CD1c-positive myeloid dendritic cell (primary cell): Measurements from ENCODE around the gene DCDC1.
A peak's percentile ranks its signal among the peaks of the same experiment; 100 is the strongest.

Source experiments
- DNase-seq: peaks from one replicate; pipeline ENCODE4 v3.0.0-alpha.2; 2016; ENCODE audit errors: extremely low spot score

DCDC1 gene

DNA sequence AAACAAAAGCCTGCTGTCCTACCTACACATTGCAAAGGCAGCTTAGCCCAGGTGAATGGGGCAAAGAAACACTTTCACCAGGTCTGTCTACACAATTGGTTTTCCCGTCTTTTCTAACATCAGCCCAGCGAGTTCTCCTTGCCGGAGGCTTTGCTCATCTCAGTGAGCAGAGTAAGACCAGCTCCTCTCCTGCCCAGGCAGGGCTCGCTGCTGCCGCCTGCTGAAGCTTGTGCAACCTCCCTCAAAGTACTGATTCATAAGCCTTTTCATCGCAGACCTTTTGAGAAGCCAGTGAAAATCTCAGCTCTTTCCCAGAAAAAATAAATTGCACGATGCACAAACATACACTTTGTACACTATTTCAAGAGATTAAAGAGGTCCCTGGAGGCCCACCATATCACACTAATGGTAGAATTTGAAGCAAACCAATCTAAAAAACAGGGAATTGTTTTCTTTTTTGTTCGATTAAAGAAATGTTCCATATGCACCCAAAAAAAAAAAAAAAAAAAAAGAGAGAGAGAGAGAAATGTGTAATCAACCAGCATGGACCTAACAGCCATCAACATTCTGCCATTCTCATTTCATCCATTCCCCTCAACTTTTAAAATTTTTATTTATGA, 455.3 kb downstream of the DCDC1 start:
- peak; percentile 28 for DNase-seq

DNA sequence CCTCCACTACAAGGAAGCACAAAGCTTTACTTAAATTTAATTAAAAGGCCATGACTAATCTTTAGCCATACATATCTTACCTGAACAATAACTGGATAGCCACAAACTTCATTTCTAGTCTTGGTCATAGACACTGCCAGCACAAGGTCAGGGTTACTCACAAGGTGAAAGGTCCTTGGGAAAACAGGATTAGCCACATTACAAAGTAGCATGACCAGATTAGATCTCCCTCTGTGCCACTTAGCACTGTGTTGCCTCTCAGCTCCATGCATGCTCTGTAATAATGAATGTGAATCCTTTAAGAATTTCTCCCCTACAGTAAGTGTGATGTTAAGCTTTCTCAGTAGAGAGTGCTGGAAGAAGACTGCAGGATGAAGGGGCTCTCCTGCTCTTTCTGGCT, 458.3 kb downstream of the DCDC1 start:
- no peak for DNase-seq

DNA sequence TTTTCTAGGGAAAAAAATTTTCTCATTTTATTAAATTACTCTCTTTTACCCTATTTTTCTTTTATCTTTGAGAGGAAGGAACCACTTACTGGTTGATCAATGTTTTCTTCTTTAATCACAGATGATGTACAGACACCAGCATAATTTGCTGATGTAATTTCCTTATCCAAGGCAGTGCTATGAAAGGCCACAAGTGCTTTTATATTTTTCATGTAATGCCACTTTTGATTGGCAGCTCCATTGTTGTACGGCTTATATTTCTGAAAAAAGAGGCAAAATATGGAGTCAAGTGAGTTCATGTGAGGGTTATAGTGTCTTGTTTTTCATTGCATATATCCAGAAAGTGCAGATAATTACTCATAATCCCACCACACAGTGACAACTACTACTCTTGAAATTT, 460.7 kb downstream of the DCDC1 start:
- DNase-seq, result no peak

DNA sequence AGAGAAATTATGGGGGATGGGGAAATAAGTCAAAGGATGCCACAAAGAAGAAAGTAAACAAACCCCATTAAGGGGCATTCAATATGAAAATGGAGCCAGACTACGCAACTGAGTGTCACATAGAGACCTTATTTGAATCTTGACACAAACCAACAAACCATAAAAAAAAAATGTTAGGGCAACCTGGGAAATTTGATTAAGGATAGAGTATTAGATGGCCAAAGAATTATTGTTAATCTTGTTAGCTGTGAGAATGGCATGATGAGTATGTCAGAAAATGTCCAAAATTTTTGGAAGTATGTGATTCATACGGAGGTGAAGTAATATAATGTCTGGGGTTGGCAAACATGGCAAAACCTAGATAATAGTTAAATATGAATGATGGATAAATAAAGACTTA, 461.3 kb downstream of the DCDC1 start:
- no peak for DNase-seq

DNA sequence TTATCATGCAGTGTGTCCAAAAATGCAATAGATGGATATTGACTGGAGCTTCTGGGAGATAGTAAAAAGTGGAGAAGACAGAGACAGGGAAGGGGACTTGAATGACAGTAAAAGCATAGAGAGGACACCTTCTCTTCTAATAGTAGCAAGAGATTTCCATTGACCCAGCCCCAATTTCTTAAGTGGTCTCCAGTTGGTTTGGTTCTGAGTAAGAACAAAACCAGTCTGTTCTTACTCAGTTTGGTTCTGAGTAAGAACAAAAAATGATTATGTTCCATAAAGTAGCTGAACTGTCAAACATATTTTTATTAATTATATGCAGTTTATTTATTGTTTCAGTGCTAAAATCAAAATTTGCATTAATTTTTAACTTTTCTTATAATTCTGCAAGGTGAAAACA, 466.6 kb downstream of the DCDC1 start:
- no peak for DNase-seq

DNA sequence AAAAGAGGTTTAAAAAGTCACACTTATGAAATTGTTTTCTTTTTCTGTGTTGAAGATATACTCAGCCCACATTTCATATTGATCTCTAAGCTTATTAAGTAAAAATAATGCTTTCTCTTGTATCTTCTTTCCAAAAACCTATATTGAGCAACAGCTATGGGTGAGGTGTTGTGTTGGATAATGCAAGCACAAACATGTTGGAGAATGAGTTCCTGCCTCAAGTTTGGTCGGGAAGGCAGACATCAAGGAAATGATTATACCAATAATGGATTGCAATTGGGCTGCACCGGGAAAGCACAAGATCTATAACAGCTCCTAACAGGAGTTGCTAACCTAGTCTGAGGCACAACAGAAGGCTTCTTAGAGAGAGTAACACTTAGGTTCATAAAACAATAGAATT, 474.5 kb downstream of the DCDC1 start:
- no peak for DNase-seq

DNA sequence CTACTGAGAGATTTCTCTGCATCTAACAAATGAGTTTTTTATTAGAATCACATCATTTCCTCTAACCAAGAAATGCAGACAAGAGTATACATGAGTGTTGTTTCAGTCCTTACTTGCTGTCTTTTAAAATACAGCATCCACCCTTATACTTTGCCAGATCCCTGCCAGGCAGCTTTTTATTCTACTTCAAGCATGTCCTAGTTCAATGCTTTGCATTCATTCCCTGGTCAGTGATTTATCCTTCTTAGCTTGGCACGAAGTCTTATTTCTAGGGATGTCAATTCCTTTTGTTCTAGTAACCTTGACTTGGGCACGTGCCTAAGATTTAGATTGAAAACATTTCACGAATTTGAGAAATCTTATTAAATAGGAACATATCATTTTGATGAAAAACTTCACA, 476.2 kb downstream of the DCDC1 start:
- DNase-seq, result no peak

DNA sequence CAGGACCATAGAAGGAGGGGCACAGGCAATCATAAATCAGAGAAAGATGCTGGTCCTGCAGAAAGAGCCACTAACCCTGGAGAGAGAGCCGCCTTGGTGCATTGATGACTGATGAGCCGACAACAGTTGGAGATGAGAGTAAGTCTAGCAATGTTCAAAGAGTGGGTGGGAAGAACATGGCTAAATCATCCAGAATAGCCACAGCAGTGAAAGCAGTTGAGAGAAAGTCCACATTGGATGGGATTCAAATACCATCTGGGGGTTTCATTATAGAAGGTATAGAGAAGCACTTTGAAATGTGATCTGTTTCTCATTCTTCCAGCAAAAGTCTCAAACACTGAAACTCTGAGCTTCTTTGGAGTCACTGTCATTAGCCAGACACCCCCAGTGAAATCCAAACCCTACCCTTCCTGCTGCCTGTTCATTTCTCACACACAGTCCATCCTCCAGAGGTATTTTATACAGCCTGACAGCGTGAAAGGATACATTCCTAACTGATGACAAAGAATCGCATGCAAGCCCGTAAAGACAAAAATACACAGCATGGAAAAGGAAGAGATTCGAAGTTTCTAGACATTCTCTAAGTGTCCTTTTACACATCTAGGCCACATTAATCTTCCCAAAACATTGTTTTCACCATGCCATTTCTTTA, 480.3 kb downstream of the DCDC1 start:
- no peak for DNase-seq

DNA sequence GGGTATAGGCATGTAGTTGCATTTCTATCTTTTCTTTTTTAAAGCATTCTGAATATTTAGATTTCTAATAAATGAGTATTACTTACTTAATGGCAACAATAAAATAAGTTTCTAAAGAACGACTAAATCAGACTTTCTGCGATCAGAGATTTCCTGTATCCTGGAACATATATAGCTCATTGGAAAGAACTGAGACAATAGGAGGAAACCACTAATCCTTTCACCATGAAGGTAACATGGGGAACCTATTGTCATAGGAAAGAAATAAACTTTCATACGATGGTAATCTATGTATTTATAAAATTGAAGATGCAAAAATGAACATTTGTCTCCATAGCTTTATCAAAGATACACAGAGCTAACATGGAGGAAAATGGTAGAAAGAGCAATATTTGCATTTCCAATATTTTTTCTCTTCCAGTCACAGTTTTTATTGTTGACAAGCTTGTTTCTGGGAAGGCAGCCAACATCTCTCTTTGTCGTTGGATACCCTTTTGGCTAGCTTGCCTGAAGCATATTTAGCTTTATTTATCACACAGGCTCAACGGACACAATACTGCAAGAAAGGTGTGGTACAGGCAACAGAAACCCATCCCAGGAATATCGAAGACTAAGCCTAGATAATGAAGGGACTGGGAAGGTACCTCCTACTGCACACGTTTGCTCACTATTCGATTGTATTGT, 490.1 kb downstream of the DCDC1 start:
- DNase-seq, result no peak

DNA sequence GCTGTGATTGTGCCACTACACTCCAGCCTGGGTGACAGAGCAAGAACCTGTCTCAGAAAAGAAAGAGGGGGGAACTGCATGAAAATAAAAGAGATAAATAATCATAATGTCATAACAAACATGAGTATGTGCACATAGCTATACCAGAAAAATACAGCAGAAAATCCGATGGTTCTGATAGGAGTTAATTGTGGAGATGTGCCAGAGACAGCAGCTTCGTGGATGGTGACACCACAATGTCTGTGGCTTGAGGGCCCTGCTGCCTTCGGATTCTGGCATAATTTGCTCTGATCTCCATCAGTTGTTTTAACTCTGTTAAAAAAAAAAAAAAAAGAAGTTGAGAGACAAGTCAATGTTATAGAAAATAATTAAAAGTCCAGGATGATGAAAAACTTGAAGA, 491.1 kb downstream of the DCDC1 start:
- DNase-seq, result no peak

DNA sequence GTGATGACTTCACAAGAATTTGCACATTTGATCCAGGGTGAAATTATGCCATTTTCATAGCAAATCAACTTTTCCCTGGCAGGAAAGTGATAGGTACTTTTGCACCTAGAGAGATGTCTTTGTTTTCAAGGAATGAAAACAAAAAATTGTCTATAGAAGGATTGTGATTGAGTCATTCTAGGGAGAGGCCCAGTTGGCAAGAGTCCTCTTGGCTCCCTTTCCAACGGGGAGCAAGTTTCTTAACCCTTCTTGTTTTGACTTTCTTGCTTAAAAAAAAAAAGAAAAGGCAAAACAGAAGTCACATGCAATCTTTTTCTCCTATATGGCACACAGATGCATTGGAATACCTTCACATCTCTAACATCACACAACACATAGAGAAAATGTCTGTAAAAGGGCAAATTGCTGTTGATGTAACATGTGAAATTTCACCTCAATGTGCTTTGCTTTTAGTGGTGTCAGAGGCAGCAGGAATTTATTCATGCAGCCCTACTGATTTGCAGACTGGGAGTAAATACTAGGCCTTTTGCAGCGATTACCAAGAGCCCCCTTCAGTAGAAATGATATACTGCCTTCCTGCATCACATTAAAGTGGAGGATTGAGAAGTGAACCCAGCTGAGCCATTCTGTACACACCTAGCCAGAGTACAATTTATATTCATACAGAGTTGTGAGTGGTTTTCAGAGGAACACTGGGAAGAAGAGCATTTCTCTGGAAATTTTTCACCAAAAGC, 492.7 kb downstream of the DCDC1 start:
- DNase-seq, result no peak

DNA sequence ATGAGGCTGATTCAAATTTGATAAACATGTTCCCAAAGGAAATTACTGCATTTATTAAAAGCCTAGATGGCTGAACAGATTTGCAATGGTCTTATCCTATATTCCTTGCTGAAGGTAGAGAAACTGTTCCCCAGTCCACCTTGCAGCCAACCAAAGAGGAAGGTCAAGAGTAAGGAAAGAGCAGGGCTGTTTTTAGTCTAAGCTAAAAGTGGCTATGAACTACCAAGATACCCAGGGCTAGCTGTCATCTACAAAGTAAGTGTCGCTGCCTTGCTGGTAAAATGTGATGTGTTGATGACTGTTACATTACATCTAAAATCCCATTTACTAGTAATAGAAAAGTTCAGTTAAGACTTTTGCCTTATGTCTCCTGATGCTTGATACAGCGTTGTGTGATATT, 493.3 kb downstream of the DCDC1 start:
- no peak for DNase-seq

DNA sequence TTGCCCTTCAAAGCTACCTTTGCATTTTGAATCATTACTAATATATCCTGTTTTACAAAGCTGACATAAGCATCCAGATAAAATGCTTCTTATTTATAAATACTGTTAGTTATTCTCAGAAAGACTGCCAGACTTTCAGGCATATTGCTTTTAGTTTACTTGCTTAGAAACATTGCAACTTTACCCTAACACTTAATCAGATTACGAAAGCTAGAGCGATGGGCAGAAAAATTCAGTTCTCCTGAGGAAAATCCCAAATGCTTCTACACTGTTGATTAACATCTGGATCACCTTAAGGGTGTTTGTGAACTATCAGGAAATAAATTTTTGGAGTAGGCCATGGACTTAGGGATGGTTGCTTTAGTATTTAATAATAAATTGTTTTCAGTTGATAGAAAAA, 493.7 kb downstream of the DCDC1 start:
- no peak for DNase-seq

DNA sequence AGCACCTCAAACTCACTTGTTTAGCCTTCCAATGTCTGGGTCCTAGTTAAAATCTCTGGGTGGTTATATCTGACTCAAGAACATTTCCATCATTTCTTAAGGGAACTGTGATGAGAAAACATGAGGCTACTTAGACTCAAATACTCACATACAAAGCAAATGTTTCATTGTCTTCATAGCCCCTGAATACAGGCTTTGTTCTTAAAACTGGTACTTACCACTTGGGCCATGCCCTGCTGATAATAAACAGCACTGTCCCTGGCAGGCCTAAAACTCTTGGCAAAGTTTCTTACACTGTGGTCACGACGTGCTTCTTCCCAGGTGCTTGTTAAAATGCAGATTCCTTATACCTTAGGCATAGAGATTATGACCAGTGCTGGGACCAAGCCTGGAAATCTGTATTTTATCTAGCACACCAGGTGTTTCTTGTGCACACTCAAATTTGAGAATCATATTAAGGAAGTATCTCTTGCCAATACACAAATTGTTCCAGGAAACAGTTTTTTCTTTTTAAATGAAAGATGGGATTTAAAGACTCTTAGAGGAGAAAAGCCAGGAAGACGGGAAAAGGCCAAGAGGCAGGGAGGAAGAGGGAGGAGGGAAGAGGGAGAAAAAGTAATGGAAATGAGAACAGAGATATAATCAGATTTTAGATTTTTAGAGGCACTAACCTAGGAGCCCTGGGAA, 495.5 kb downstream of the DCDC1 start:
- no peak for DNase-seq

DNA sequence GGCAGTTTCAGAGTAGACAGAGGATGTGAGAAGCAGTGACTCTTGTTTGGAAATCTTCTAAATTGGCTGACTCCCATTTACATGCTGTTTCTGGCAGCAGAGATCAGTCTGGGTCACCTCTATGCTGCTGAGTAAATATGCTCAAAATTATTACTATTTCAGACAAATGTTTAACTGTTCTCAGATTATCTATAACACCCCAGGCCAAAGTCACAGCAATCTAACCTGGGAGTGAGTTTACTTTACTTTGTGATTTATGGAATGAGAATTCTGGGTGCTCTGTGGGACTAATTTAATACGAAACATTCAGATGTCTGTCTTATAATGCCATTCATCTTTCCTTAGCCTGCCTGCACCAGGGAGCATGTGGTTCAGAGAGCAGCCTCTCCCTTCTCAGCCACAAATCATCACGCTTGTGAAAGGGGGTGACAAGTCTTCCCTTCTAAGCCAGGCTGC, 500.9 kb downstream of the DCDC1 start:
- no peak for DNase-seq

DNA sequence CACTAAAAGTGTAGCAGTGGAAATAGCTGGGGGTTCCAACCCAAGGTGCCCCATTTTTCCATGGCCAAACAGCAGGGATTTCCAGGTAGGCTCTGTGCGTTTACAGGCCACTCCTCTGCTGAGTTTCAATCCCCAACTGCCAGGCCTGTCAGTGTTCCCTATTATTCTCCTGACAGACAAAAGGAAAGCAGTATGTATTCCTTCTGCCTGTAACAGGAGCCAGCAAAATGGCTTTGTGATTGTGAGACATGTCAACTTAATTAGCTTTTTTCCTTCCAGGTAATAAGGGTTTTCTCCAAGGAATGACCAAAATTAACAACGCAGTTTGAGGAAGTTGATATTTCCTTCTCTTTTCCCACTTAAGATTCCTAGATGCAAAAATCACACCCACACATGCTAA, 506.3 kb downstream of the DCDC1 start:
- DNase-seq, result no peak

DNA sequence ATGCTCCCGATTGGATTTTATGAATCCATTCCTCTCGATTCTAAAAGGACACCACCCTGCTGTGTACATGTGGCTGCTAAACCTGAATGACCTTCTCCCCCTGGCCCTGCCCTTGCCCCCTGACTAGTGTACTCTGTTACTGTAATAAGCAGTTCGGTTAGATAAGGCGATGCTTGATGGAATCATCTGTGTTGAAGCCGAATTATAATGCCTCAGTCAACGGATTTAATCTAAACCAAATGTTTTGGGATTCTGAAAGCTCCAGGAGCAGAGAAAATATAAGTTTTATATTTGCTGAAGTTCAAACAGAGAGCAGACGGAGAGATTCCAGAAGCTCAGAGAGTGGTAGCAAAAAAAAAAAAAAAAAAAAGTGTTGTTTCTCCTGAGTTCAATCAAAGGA, 508.0 kb downstream of the DCDC1 start:
- no peak for DNase-seq

DNA sequence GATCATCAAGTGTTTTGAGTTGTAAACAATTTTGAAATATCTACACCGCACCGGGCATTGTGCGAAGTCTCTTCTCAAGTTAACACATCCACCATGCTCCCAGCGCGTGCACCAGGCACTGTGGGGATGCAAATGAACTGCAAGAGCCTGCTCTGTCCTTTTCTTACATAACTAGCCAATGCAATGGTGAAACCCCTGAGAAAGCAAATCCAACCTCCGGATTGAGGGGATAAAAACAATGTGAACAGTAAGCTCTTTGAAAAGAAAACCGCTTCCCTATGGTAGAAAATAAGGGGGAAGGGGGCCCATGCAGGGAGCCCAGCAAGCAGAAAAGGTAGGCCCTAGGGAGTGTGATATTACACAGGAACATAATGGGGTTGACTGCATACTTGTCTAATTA, 508.5 kb downstream of the DCDC1 start:
- DNase-seq, result no peak

DNA sequence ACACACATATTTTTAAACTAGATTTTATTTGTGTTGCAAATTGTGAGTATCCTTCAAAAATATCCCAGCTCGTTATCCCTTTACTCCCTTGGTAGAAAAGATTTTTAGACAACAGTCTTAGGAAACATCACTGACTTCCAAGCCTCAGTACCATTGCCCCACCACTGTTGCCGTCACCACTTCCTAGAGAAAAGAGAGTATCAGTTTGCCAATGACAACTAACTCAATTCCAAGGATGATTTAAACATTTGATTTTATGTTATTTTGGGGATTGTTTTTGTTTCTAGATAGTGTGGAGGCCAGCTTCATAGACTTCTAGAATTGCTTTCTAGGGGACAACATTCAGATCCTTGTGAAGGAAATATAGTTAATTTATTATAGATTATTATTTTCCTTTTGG, 509.4 kb downstream of the DCDC1 start:
- DNase-seq, result no peak

DNA sequence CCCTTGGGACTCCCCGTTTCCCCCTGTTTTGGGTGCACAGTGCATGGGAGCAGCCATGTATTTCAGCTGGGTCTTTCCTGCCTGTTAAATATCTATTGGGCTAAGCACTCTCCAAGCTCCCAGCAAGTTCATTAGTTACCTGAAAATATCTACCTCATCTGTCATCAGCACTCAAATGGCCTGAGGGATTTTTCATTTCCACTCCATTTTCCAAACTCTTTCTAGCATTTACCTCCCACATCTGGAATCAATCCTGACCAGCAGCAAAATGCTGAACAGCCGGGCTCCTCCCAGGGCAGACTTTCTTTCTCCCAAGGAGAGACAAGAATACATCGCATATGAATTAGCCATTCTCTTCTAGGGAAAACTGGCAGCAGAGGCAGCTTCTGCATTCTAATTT, 509.9 kb downstream of the DCDC1 start:
- no peak for DNase-seq

DNA sequence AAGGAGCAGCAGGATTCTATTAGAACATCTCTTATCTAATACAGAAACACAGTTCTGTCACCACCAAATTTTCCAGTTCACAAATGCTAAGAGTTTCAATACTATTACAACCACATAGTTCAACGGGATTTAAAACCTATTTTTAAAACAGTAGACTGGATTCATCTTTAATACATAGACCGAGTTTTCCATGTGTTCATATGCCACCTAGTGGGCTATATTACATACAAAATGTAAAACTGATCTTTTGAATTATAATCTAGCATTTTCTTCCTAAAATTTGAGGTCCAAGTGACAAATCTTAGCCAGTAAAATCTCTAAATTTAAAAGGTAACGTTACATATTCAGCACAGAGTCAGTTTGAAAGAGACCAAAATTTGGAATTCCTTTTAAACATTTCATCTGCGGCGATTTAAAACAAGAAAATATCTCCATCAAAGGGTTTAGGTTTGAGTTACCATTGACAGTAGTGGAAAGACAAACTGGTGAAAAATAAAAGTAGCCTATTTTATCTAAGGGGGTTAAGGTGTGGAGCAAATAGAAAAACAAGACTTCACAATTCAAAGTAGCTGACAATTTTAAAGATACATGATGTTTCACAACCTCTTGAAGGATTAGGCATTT, 514.0 kb downstream of the DCDC1 start:
- DNase-seq, result no peak

DNA sequence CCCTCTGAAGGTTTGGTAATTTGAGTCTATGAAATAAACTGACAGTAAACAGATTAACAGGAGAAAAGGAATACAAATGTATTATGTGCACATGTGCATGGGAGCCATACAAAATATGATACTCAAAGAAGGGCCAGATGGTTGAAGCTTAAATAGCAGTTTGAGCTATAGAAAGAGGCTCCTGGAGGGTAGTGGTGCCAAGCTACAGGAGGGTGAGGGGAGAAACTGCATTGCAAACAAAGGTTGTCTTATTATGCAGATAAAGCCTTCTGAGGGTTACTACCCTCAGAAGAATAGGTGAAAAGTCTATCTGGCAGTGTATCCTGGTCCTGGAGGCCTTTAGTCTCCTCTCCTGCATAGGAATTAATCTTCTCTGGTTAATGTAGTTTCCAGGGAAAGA, 516.1 kb downstream of the DCDC1 start:
- no peak for DNase-seq
